LNCAP (cell line): ENCODE results near the gene STK17A.

Source experiments
- TF ChIP-seq, protein P1 (sequence below): fragments of 450-650 bp; IDR thresholded peaks from 2 replicates; pipeline ENCODE4 v1.5.1; 2017; ENCODE audit warnings: mild to moderate bottlenecking

The STK17A gene

GRCh38 chr7:43559171-43559945, 23.6 kb upstream of the STK17A start:
- TF ChIP-seq, protein P1, sequence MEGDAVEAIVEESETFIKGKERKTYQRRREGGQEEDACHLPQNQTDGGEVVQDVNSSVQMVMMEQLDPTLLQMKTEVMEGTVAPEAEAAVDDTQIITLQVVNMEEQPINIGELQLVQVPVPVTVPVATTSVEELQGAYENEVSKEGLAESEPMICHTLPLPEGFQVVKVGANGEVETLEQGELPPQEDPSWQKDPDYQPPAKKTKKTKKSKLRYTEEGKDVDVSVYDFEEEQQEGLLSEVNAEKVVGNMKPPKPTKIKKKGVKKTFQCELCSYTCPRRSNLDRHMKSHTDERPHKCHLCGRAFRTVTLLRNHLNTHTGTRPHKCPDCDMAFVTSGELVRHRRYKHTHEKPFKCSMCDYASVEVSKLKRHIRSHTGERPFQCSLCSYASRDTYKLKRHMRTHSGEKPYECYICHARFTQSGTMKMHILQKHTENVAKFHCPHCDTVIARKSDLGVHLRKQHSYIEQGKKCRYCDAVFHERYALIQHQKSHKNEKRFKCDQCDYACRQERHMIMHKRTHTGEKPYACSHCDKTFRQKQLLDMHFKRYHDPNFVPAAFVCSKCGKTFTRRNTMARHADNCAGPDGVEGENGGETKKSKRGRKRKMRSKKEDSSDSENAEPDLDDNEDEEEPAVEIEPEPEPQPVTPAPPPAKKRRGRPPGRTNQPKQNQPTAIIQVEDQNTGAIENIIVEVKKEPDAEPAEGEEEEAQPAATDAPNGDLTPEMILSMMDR, result no peak

- TF ChIP-seq, protein P1, result no peak
These were observed 23.0 kb upstream of the STK17A start for GRCh38 chr7:43559946-43560335.

DNA sequence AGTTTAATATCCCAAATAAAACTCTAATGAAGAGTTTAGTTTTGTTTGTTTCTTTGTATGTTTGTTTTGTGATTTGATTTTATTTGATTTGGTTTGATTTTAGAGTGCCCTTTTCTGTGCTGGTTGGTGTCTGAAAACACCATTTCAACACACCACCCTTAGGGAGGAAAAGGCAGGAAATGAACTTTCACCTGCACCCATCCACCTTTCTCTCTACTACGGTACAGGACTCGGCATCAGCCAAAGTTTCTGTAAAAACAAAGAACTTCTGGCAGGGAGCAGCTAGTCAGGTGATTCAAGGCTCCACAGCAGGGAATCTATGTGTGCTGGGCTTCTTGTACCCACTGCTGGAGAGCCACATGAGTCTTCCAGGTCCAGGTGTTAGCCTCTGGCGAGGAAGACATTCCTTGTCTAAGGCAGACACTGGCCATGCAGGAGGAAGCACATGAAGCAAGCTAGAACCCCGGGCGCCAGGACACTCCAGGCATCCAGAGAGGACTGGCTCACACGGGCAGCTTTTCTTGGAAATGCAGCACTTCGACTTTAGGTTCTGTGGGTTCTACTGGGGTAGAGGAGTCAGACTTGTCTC, 22.1 kb upstream of the STK17A start:
- TF ChIP-seq, protein P1, result no peak

DNA sequence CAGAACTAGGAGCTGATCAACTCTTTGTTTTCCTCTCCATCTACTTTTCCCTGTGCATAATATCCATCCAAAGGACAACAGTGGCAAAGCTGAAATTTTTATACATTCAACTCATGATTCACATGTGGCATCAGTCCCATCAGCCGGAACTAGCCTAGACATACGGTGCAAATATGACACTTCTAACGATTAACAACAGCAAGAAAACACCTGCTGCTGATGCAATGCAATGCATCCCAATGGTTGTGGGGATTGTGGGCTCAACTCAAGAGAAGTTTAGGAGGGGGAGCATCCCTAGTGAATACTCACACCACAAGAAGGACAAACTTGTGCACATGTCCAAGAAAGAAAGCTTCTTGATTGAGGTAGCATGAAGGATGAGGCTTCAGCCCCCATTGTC, 20.5 kb upstream of the STK17A start:
- TF ChIP-seq, protein P1, result no peak

GRCh38 chr7:43565786-43566185, 17.1 kb upstream of the STK17A start:
- TF ChIP-seq, protein P1, result no peak

DNA sequence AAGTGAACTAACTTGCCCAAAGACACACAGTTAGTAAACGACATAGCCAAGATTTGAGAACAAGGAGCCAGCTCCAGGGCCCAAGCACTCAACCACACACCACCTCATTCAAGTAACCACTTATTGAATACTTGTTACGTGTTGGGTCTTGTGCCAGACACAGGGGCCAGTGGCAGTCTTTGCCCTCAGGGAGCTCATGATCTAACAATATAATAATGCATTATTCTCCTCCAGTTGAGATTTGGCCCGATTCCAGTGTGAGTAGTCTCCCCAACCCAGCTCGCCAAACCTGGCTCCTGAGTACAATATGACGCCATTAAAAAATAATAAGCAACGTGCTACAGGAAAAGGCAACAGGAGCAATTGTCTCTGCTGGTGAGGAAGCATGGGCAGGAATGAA, 14.4 kb upstream of the STK17A start:
- TF ChIP-seq, protein P1, result no peak

- TF ChIP-seq, protein P1, result no peak
These were observed 13.5 kb upstream of the STK17A start for GRCh38 chr7:43569424-43569823.
